GM15510 (cell line): ENCODE results near the gene IL36A.

Experiments used
- POLR2A ChIP-seq: IDR thresholded peaks from 3 replicates; pipeline ENCODE4 v1.6.1; 2011; ENCODE audit warnings: borderline replicate concordance; ENCODE audit not compliant: insufficient read length; ENCODE audit errors: extremely low read depth

The IL36A gene

GRCh38 chr2:113018509-113018908, 13.2 kb downstream of the IL36A start:
- no peak for TF ChIP-seq POLR2A

GRCh38 chr2:113021312-113021711, 16.1 kb downstream of the IL36A start:
- no peak for TF ChIP-seq POLR2A

GRCh38 chr2:113024764-113025163, 19.5 kb downstream of the IL36A start:
- TF ChIP-seq POLR2A: no peak

- TF ChIP-seq POLR2A: no peak
These were observed 20.5 kb downstream of the IL36A start for GRCh38 chr2:113025737-113026136.

- no peak for TF ChIP-seq POLR2A
These were observed 22.4 kb downstream of the IL36A start for GRCh38 chr2:113027691-113028090.

GRCh38 chr2:113028112-113028511, 22.9 kb downstream of the IL36A start:
- TF ChIP-seq POLR2A: no peak

- no peak for TF ChIP-seq POLR2A
These were observed 27.5 kb downstream of the IL36A start for GRCh38 chr2:113032737-113033136.

GRCh38 chr2:113034016-113034415, 28.8 kb downstream of the IL36A start:
- TF ChIP-seq POLR2A: no peak

- no peak for TF ChIP-seq POLR2A
These were observed 31.5 kb downstream of the IL36A start for GRCh38 chr2:113036763-113037162.

GRCh38 chr2:113038291-113038690, 33.0 kb downstream of the IL36A start:
- TF ChIP-seq POLR2A: no peak

GRCh38 chr2:113039158-113039557, 33.9 kb downstream of the IL36A start:
- TF ChIP-seq POLR2A: no peak

- no peak for TF ChIP-seq POLR2A
These were observed 34.5 kb downstream of the IL36A start for GRCh38 chr2:113039719-113040118.

- no peak for TF ChIP-seq POLR2A
These were observed 36.6 kb downstream of the IL36A start for GRCh38 chr2:113041871-113042270.

- no peak for TF ChIP-seq POLR2A
These were observed 41.2 kb downstream of the IL36A start for GRCh38 chr2:113046465-113046864.

GRCh38 chr2:113050921-113051895, 45.9 kb downstream of the IL36A start:
- no peak for TF ChIP-seq POLR2A

- TF ChIP-seq POLR2A: no peak
These were observed 47.2 kb downstream of the IL36A start, which contains the start of gene IL36B for GRCh38 chr2:113052396-113052917. IL36B (minus strand) TSS chr2:113052867.
